ENCODE results near the gene ZBTB3. TPM values are rescaled to one million over a fixed set of nuclear protein-coding genes. Genes with fewer than 3 reads are reported as not detected.

The ZBTB3 gene
- total RNA-seq, 1 experiment from 2014 or later: 12.0 TPM

GRCh38 chr11:62708392-62708791 is 45.6 kb downstream of the ZBTB3 start:
- Histone ChIP-seq H3K27me3 (replicated peaks; ENCODE audit: insufficient read depth, low read depth, low read length, poor library complexity) (no peaks in the 10 kb centered on the region), H3K4me1 (ENCODE audit: insufficient read depth, low read length, poor library complexity, severe bottlenecking) (peaks cover 38% of the 10 kb centered on the region), H3K36me3 (ENCODE audit: insufficient read depth, low read length, poor library complexity, severe bottlenecking) (peaks cover 32% of the 10 kb centered on the region), H3K27ac (ENCODE audit: low read depth, low read length, poor library complexity, severe bottlenecking) (peak overlapping the region; percentile 96), H3K4me3 (ENCODE audit: low read depth, low read length, poor library complexity, severe bottlenecking) (peak overlapping the region; percentile 54), H3K9me3 (ENCODE audit: low read depth, low read length, poor library complexity, severe bottlenecking) (no peaks in the 10 kb centered on the region)
- BruUV-seq (replicated peaks): no TSS peak
- intact Hi-C loops (cut with micrococcal nuclease; ENCODE audit: unreplicated experiment): loop anchor here (5.0 kb wide), 2 partner anchors 116 to 311 kb away; partner anchors contain the start of gene TUT1
- CTCF ChIA-PET: no interaction called here
- POLR2A ChIA-PET (ENCODE audit: low non-redundant PET): no interaction called here
- no peak for DNase-seq (ENCODE audit: low spot score)
- TF ChIP-seq CTCF (conservative IDR thresholded peaks at IDR 0.05; ENCODE audit: low read depth, low read length): no peak
- no peak for TF ChIP-seq EZH2 (IDR thresholded peaks at IDR 0.05; ENCODE audit: borderline replicate concordance, low read depth, low read length, poor library complexity, severe bottlenecking)

GRCh38 chr11:62707277-62707861 is 46.6 kb downstream of the ZBTB3 start, which contains the start of the genes BSCL2 and GNG3:
TSS of gene BSCL2 (minus strand) at chr11:62707424. CDS start at chr11:62707195, 229 bp downstream.
TSS of gene GNG3 (plus strand) at chr11:62707676. CDS start at chr11:62708296, 620 bp downstream.
- CTCF ChIA-PET: interaction anchor here (0.6 kb wide), 1 partner anchor 9 kb away, joined by 5 read pairs; no protein-coding TSS in a partner anchor
- H3K9me3 ChIP-seq (ENCODE audit: low read depth, low read length, poor library complexity, severe bottlenecking): no peaks in the 10 kb centered on the region
- no peaks in the 10 kb centered on the region for H3K27me3 ChIP-seq (replicated peaks; ENCODE audit: insufficient read depth, low read depth, low read length, poor library complexity)
- H3K4me1 ChIP-seq (ENCODE audit: insufficient read depth, low read length, poor library complexity, severe bottlenecking): peaks cover 38% of the 10 kb centered on the region
- H3K4me3 ChIP-seq (ENCODE audit: low read depth, low read length, poor library complexity, severe bottlenecking): peak within 1 kb of the TSS; percentile 65
- BruUV-seq (replicated peaks): no TSS peak
- POLR2A ChIA-PET (ENCODE audit: low non-redundant PET): no interaction called here
- H3K27ac ChIP-seq (ENCODE audit: low read depth, low read length, poor library complexity, severe bottlenecking): peak within 1 kb of the TSS; percentile 96
- DNase-seq (ENCODE audit: low spot score): peak; percentile 64
- intact Hi-C loops (cut with micrococcal nuclease; ENCODE audit: unreplicated experiment): loop anchor here (5.0 kb wide), 2 partner anchors 115 to 310 kb away; partner anchors contain the start of gene TUT1
- TF ChIP-seq CTCF (conservative IDR thresholded peaks at IDR 0.05; ENCODE audit: low read depth, low read length) (no peak), EZH2 (IDR thresholded peaks at IDR 0.05; ENCODE audit: borderline replicate concordance, low read depth, low read length, poor library complexity, severe bottlenecking) (no peak)
- peaks cover 21% of the 10 kb centered on the region for H3K36me3 ChIP-seq (ENCODE audit: insufficient read depth, low read length, poor library complexity, severe bottlenecking)

GRCh38 chr11:62706850-62707247 is 47.1 kb downstream of the ZBTB3 start:
- BruUV-seq (replicated peaks): no TSS peak
- H3K36me3 ChIP-seq (ENCODE audit: insufficient read depth, low read length, poor library complexity, severe bottlenecking): peaks cover 18% of the 10 kb centered on the region
- intact Hi-C loops (cut with micrococcal nuclease; ENCODE audit: unreplicated experiment): loop anchor here (5.0 kb wide), 2 partner anchors 115 to 310 kb away; partner anchors contain the start of gene TUT1
- H3K9me3 ChIP-seq (ENCODE audit: low read depth, low read length, poor library complexity, severe bottlenecking): no peaks in the 10 kb centered on the region
- ChIA-PET POLR2A (ENCODE audit: low non-redundant PET) (interaction anchor here (1.6 kb wide), 1 partner anchor 42 kb away, joined by 5 read pairs; the partner anchor contains the start of genes C11orf98 and CSKMT), CTCF (interaction anchor here (0.6 to 0.7 kb wide), 2 partner anchors 63 to 371 kb away, joined by 8 to 9 read pairs; no protein-coding TSS in a partner anchor)
- H3K27ac ChIP-seq (ENCODE audit: low read depth, low read length, poor library complexity, severe bottlenecking): peak overlapping the region; percentile 75
- no peaks in the 10 kb centered on the region for H3K27me3 ChIP-seq (replicated peaks; ENCODE audit: insufficient read depth, low read depth, low read length, poor library complexity)
- peaks cover 38% of the 10 kb centered on the region for H3K4me1 ChIP-seq (ENCODE audit: insufficient read depth, low read length, poor library complexity, severe bottlenecking)
- H3K4me3 ChIP-seq (ENCODE audit: low read depth, low read length, poor library complexity, severe bottlenecking): peak overlapping the region; percentile 65
- no peak for DNase-seq (ENCODE audit: low spot score)
- no peak for TF ChIP-seq EZH2 (IDR thresholded peaks at IDR 0.05; ENCODE audit: borderline replicate concordance, low read depth, low read length, poor library complexity, severe bottlenecking)
- TF ChIP-seq CTCF (conservative IDR thresholded peaks at IDR 0.05; ENCODE audit: low read depth, low read length): no peak

Measured in A673 (cell line).